NCI-H1105 (cell line): ENCODE measurements around the gene PLPPR3.
"Not testable (repeated sequence)": the region's sequence is repeated elsewhere in the genome, so short reads cannot be mapped to it uniquely, and the experiment has no call there.

ENCODE experiments used
- DNase-seq: peaks from one replicate; lab custom pipeline; 2025; lab: John Stamatoyannopoulos, UW

Gene PLPPR3

DNA sequence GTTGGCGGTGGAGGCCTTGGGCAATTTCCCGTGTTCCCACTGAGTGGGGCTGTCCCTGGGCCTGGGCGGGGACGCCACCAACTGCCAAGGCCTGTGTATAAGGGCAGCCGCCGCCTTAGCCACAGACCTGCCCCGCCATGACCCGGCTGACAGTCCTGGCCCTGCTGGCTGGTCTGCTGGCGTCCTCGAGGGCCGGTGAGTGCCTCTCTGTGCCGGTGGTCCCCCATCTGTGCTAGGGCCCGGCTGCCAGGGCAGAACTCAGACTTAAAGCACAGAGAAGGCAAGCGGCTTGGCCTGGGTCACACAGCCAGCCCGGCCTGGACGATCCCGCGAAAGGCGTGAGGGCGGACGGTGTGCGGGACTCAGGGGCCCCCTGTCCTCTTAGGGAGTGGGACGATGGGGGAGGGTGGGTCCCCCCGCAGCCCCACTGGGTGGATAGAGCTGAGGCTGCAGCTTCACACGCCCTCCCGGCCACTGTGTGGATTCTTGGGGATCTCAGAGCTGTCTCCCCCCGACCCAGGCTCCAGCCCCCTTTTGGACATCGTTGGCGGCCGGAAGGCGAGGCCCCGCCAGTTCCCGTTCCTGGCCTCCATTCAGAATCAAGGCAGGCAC is 6.1 kb upstream of the PLPPR3 start, which contains the start of gene AZU1:
Gene AZU1, plus strand, starts transcription at position 128 of the 612 bp plus-strand sequence. Its CDS starts 10 bp downstream, at position 138.
- no peak for DNase-seq

GRCh38 chr19:827314-827709 is 5.6 kb upstream of the PLPPR3 start:
- no peak for DNase-seq

GRCh38 chr19:825897-826644 is 4.3 kb upstream of the PLPPR3 start:
- DNase-seq = no peak

- DNase-seq = no peak
Observed at GRCh38 chr19:824885-825284, 3.1 kb upstream of the PLPPR3 start.

DNA sequence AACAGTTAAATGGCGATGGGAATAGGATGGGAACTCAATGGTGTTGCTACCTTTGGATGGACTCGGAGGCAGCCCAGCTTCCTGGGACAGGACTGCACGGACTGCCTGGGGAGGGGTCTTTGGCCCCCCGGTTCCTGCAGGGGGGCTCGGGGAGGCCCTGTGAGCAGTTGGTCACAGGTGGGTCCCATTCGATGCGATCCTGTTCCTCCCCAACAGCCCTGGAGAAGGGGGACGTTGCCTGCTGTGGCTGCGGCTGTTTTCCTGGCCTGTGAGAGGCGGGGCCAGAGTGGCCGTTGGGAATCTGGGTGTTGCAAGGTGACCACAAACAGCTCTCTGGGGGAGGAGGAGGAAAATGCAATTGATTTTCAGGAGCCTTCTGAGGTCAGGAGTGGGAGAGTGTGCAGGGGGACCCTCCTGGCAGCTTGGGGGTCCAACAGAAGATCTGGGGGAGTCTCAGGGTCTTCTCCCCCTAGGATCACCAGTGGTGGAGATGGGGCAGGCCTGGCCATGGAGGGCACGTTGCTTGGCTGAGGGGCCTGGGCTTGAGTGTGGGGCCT is 1.9 kb upstream of the PLPPR3 start:
- no peak for DNase-seq

DNA sequence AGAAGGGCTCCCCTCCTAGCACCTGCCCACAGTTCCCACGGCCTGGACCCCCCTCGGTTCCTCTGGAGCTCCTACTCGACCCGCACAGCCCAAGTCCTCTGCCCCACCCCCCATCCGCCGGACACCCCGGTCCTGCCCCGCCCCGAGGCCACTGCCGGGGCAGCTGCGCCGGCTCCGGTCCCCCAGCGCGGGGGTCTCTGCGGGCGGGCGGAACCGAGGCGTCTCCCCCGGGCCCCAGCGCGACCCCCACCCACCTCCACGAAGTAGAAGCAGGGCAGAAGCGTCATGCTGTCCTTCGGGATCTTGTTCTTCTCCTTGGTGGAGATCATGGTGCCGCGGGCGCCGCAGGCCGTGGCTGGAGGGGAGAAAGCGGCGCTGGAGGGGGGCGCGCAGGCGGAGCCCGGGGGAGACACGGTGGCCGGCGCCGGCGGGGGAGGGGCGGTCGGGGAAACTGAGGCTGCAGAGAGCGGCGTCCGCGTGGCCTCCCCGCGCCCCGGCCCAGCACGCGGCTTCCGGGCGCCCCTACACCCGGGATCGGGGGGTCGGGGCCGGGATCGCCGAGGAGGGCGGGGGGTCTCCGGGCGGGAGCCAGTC is 427 bp downstream of the PLPPR3 start:
- no peak for DNase-seq

- not testable (repeated sequence) for DNase-seq
Observed at GRCh38 chr19:820212-820611, 1.5 kb downstream of the PLPPR3 start.

DNA sequence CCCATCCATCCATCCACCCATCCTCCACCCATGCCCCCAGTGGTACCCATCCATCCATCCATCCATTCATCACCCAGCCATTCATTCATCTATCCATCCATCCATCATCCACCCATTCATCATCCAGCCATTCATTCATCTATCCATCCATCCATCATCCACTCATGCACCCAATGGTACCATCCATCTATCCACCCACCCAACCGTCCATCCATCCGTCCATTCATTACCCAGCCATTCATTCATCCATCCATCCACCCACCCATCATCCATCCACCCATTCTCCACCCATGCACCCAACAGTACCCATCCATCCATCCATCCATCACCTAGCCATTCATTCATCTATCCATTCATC is 5.3 kb downstream of the PLPPR3 start:
- DNase-seq = no peak

DNA sequence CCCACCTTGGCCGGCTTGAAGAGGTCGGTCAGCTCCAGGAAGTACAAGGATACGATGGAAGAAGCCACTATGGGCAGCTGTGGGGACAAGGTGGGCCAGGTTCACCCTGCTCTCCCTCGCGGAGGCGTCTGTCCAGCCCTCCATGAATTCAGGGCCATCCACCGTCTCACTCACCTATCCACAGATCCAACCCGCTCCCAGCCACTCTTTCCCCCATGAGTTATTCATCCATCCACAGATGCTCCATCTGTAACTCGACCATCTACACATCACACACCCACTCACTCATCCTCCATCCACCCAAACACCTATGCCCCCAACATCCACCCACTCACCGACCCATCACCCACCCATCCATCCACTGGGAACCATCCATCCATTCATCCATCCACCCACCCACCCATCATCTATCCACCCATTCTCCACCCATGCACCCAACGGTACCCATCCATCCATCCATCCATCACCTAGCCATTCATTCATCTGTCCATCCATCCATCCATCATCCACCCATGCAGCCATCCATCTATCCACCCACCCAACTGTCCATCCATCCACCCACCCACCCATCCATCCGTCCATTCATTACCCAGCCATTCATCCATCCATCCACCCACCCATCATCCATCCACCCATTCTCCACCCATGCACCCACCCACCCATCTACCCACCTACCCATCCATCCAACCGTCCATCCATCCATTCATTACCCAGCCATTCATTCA is 5.8 kb downstream of the PLPPR3 start:
- no peak for DNase-seq

GRCh38 chr19:815079-815774 is 6.5 kb downstream of the PLPPR3 start:
- DNase-seq = no peak

- no peak for DNase-seq
Observed at GRCh38 chr19:814152-815078, 7.3 kb downstream of the PLPPR3 start.

- DNase-seq = no peak
Observed at GRCh38 chr19:813219-814151, 8.3 kb downstream of the PLPPR3 start.

- DNase-seq = no peak
Observed at GRCh38 chr19:812747-813218, 9.0 kb downstream of the PLPPR3 start.

DNA sequence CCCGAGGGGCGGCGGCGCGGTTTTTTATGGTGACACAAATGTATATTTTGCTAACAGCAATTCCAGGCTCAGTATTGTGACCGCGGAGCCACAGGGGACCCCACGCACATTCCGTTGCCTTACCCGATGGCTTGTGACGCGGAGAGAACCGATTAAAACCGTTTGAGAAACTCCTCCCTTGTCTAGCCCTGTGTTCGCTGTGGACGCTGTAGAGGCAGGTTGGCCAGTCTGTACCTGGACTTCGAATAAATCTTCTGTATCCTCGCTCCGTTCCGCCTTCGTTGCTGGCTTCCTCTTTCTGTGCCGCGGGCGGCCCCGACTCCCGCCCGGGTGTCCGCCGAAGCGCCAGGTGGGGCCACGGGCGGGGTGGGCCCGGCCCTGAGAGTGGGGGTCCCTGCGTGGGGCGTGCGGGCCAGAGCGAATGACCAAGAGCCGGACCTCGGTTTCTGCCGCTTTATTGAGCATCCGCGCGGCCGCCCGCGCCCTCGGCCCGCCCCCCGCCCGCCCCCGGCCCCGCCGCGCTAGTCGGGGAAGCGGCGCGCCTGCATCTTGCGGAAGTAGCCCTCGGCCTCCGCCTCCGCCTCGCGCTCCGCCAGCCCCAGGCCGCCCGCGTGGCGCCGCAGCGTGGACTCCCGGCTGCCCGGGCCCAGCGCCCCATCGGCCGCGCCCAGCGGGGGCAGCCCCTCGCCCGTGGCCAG is 9.6 kb downstream of the PLPPR3 start:
- DNase-seq = no peak

- no peak for DNase-seq
Observed at GRCh38 chr19:811506-812048, 10.2 kb downstream of the PLPPR3 start.

DNA sequence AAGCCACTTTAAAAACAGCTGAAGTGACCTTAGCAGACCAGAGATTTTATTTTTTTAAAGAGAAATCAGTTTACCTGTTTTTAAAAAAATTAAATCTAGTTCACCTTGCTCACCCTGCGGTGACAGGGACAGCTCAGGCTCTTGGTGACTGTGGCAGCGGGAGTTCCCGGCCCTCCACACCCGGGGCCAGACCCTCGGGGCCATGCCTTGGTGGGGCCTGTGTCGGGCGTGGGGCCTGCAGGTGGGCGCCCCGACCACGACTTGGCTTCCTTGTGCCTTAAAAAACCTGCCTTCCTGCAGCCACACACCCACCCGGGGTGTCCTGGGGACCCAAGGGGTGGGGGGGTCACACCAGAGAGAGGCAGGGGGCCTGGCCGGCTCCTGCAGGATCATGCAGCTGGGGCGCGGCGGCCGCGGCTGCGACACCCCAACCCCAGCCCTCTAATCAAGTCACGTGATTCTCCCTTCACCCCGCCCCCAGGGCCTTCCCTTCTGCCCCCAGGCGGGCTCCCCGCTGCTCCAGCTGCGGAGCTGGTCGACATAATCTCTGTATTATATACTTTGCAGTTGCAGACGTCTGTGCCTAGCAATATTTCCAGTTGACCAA is 10.8 kb downstream of the PLPPR3 start:
- DNase-seq = no peak

GRCh38 chr19:810077-810855 is 11.5 kb downstream of the PLPPR3 start:
- no peak for DNase-seq
